ENCODE data around the gene CTH.
"Not testable (repeated sequence)": the region's sequence is repeated elsewhere in the genome, so short reads cannot be mapped to it uniquely, and the experiment has no call there.

The CTH gene

DNA sequence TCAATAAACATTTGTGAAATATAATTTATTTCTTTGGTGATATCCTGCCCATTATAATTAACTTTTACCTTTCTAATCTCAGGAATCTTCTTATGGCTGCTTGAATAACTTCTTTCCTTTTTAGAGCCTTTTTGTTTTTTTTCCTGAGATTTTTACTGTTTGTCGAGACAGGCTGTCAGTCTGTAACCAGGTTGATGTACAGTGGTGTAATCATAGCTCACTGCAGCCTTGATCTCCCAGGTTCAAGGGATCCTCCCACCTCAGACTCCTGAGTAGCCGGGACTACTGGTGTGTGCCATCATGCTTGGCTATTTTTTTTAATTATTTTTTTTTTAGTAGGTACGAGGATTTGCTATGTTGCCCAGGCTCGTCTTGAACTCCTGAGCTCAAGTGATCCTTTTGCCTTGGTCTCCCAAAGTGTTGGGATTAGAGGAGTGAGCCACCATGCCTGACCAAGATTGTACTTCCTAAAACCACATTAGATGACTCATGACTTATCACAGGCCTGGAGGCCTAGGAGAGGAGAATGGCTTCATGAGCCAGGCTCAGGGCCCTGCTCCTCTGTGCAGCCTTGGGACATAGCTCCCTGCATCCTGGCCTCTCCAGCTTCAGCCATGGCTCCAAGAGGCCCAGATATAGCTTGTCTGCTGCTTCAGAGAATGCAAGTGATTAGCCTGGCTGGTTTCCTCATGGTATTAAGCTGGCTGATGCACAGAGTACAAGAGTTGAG lies 48.6 kb downstream of the CTH start:
- DNase-seq = no peak

DNA sequence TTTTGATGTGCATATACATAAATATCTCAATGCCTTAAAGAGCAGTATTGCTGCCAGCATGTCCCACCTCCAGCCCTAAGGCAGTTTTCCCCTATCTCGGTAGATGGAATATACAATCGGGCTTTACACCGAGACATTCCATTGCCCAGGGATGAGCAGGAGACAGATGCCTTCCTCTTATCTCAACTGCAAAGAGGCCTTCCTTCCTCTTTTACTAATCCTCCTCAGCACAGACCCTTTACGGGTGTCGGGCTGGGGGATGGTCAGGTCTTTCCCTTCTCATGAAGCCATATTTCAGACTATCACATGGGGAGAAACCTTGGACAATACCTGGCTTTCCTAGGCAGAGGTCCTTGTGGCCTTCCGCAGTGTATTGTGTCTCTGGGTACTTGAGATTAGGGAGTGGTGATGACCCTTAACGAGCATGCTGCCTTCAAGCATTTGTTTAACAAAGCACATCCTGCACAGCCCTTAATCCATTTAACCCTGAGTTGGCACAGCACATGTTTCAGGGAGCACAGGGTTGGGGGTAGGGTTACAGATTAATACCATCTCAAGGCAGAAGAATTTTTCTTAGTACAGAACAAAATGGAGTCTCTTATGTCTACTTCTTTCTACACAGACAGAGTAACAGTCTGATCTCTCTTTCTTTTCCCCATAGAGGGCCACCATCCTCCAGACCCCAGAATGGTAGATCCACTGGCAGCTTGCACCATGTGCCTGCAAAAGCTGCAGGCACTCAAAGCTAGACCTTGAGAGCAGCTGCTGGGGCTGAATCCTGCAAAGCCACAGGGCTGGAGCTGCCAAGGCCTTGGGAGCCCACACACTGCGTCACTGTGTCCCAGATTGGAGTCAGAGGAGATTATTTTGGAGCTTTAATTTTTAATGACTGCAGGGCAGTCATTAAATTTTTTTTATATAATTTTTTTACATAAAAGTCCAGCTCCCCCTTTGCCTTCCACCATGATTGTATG lies 50.0 kb downstream of the CTH start:
- not testable (repeated sequence) for DNase-seq

DNA sequence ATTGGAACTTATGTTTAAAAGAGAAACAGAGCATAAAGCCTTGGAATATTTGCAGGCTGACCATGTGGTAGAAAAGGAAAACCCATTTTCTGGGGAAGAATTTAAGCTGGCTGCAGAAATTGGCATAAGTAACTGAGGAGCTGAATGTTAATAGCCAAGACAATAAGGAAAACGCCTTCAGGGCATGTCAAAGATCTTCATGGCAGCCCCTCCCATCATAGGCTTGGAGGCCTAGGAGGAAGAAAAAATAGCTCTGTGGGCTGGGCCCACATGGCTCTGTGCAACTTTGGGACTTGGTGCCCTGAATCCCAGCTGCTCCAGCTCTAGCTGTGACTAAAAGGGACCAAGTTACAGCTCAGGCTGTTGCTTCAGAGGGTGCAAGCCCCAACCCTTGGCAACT lies 51.5 kb downstream of the CTH start:
- no peak for DNase-seq

DNA sequence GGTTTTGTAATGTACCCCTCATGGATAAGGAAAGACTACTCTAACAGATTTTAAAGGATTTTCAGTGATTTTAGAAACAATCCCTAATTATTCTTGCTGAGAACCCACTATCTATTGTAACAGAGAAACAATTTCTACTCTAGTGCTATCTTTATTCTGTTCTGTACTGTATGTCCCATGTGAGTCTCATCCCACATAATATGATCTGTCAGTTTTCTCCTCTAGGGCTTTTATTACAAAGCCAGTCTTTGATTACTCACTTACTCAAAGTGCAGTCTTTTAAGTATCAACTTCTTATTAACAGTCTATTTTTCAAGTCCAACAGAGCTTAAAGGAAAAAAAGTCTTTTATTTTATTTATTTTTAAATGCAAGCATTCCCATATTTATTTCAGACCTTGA lies 54.8 kb downstream of the CTH start:
- no peak for DNase-seq

DNA sequence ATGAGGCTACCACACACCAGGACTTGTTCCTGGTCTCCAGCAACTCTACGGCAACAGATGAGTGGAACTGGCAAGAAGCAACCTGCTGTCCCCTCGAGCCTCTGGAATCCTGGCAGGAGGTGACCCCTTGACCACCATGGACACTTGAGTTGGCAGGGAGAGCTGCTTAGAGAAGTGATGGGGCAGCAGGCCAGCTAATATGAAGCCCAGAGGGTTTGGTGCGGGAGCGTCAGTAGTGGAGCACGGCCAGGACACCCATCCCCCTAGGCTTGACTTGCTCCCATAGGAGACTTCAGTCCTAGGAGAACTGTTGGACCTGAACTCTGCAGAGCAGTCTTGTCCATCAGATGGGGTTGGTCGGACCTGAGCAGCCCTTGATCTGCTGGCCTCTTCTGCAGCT lies 56.5 kb downstream of the CTH start:
- DNase-seq = no peak

DNA sequence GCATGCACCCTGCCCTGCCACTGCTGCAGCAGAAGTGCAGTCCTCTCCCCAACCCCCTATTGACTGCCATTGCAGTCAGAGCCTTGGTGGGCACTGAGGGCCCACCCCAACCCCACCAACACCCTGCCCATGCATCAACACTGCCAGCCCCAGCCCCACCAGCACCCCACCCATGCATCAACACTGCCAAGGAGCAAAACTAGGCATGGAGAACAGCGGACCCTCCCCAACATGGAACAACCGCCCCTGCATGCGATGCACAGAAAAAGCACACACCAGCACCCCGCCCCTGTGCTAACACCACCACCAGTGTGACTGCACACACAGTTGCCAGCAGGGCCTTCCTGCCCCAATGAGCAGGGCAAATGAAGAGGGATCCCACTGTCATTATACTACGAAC lies 57.1 kb downstream of the CTH start:
- no peak for DNase-seq

DNA sequence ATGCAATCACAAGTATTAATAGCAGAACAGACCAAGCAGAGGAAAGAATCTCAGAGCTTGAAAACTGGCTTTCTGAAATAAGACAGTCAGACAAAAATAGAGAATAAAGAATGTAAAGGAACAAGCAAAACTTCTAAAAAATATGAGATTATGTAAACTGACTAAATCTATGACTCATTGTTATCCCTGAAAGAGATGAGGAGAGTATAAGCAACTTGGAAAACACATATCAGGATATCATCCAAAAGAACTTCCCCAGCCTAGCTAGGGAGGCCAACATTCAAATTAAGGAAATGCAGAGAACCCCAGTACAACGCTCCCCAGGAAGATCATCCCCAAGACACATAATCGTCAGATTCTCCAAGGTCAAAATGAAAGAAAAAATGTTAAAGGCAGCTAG lies 58.1 kb downstream of the CTH start:
- not testable (repeated sequence) for DNase-seq

DNA sequence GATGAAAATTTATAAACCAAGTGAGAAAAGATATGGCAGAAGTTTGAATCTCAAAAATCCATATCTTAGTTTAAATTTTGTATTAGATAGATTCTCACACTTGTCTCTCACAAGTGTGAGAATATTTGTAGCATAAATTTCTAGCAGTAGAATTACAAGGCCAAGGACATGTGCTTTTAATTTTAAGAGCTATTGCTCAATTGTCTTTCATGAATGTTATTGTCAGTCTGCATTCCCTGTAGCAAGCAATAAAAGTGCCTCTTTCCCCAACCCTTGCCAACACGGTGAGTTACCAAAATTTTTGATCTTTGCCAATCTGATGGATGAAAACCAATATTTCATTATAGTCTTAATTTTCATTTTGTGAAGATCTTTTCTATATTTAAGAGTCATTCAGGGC lies 64.0 kb downstream of the CTH start:
- no peak for DNase-seq

DNA sequence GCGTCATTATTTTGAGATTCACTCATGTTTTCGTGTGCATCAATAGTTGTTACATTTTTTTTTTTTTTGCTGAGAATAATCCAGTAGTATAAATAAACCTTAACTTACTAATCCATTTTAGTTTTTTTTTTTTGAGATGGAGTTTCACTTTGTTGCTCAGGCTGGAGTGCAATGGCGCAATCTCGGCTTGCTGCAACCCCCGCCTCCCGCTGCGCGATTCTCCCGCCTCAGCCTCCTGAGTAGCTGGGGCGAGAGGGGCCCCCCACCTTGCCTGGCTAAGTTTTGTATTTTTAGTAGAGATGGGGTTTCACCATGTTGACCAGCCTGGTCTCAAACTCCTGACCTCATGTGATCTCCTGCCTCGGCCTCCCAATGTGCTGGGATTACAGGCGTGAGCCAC lies 66.0 kb downstream of the CTH start:
- no peak for DNase-seq

DNA sequence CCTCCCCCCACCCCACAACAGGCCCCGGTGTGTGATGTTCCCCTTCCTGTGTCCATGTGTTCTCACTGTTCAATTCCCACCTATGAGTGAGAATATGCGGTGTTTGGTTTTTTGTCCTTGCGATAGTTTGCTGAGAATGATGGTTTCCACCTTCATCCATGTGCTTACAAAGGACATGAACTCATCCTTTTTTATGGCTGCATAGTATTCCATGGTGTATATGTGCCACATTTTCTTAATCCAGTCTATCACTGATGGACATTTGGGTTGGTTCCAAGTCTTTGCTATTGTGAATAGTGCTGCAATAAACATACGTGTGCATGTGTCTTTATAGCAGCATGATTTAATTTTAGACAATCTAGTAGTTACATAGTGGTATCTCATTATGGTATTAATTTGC lies 66.8 kb downstream of the CTH start:
- DNase-seq = not testable (repeated sequence)

DNA sequence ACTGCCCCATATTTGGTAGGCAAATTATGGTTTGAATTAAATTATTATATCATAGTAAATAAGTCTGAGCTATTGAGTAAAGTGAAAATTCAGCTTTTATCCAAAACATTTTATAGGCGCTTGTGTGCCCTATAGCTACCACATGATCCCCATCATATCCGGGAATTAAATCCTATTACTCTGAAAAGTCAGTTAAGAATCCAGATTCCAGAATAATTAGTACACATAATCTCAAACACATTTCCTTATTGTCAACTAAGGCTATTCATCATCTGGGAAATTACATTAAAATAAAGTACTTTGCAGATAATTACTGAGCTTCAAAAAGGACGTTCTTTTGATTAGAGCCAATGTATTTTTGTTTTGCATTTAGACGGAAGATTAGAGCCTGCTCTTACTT lies 72.3 kb downstream of the CTH start:
- DNase-seq = no peak

DNA sequence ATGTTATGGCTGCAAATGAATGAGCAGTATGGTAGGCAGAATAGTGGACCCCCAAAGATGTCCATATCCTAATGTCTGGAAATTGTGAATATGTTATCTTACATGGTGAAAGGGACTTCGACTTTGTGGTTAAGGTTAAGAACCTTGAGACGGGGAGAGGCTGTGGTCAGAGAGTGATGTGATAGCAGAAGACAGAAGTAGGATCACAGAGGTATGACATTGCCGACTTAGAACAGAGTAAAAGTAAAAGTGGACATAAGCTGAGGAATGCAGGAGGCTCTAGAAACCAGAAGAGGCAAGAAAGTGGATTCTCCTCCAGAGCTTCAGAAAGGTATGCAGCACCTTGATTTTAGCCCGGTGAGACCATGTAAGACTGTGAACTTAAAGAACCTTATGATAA lies 74.6 kb downstream of the CTH start:
- no peak for DNase-seq

DNA sequence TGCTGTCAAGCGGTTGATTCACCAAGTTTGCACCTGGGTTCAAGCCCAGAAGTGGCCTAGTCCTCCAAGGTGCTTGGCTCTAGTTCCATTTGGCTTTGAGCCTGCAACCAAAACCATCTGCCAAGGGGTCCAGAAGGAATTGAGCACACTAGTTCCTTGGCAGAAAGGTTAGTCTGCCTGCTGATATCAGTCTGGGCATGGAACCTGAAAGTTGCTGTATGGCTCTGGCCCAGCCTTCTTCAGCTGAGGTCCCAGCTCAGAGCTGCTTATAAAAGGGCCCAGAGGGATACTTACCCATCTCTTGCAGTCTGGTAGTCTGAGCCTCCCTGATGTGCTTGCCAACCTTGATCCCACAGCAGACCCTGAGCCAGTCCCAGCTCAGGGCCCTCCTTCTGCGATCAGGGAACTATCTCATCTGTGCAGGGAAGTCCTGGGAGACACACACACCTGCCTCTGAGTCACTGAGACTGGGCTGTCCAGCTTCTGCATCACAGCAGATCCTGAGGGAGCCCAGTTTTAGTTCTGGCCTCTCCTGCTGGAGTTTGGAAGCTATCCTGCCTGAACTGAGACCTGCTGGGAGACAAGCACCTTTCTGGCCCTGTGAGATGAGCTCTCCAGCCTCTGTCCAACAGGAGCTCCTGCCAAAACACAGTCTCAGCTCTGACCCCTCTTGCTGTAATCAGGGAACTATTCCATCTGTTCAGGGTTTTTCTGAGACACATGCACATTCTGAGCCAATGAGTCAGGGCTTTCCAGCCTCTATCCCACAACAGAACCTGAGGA lies 75.8 kb downstream of the CTH start:
- DNase-seq = no peak

DNA sequence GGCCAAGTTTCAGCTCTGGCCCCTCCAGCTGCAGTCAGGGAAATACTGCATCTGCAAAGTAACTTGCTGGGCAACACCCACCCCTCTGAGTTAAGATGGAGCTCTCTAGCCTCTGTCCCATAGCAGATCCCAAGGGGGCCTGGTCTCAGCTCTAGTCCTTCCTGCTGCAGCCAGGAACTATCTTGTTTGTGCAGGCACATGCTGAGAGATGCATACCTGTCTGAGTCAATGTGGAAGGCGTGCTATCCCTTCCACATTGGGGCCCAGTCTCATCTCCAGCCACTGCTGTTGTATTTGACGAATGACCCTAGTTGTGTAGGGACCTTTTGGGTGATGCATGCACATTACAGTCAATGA lies 76.4 kb downstream of the CTH start:
- DNase-seq = no peak

DNA sequence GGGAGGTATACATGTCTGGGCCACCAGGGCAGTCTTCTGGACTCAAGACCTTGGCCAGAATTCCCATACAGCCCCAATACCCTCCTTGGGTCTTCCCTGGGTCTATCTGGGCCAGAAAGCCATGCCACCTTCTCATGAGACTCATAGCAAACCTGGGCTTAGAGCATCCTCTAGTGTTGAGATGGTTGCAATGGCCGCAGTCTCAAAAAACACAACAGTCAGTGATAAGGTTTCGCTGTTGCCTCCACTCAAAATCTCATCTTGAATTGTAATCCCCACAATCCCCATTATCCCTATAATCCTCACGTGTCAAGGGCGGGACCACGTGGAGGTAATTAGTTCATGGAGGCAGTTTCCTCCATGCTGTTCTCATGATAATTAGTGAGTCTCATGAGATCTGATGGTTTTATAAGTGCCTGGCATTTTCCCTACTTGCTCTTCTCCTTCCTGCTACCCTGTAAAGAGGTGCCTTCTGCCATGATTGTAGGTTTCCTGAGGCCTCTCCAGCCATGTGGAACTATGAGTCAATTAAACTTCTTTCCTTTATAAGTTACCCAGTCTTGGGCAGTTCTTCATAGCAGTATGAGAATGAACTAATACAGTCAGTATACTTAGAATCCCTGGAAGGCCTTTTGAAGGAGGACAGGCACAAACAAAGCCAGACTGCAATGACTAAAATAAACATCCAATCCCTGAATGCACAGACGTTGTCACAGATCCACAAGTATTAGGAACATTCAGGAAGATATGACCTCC lies 77.0 kb downstream of the CTH start:
- no peak for DNase-seq
